Activated gamma-delta T cell treated with anti-CD3 and anti-CD28 coated beads, Interleukin-2, amount 50 U/mL, for 16 hours (primary cell): ENCODE results near the gene LTN1.
"Not testable (repeated sequence)": the region's sequence is repeated elsewhere in the genome, so short reads cannot be mapped to it uniquely, and the experiment has no call there.

Experiments used
- DNase-seq: peaks from one replicate; pipeline ENCODE4 v3.0.0-alpha.2; 2020; ENCODE audit warnings: low read depth

The LTN1 gene

GRCh38 chr21:28979092-28979491 lies 13.6 kb downstream of the LTN1 start:
- no peak for DNase-seq

- no peak for DNase-seq
Measured at GRCh38 chr21:28975397-28975796, 17.3 kb downstream of the LTN1 start.

GRCh38 chr21:28974531-28975227 lies 18.0 kb downstream of the LTN1 start:
- DNase-seq, result no peak

- no peak for DNase-seq
Measured at GRCh38 chr21:28972398-28972797, 20.3 kb downstream of the LTN1 start.

GRCh38 chr21:28971171-28971570 lies 21.5 kb downstream of the LTN1 start:
- DNase-seq, result no peak

- no peak for DNase-seq
Measured at GRCh38 chr21:28963831-28964230, 28.8 kb downstream of the LTN1 start.

GRCh38 chr21:28962465-28962864 lies 30.2 kb downstream of the LTN1 start:
- DNase-seq, result no peak

GRCh38 chr21:28961927-28962326 lies 30.8 kb downstream of the LTN1 start:
- no peak for DNase-seq

GRCh38 chr21:28960245-28960644 lies 32.4 kb downstream of the LTN1 start:
- no peak for DNase-seq

- DNase-seq, result no peak
Measured at GRCh38 chr21:28959367-28960099, 33.1 kb downstream of the LTN1 start.

- DNase-seq, result no peak
Measured at GRCh38 chr21:28953247-28953646, 39.4 kb downstream of the LTN1 start.

GRCh38 chr21:28952686-28953085 lies 40.0 kb downstream of the LTN1 start:
- DNase-seq, result no peak

GRCh38 chr21:28949318-28949717 lies 43.4 kb downstream of the LTN1 start:
- DNase-seq, result no peak

GRCh38 chr21:28944296-28944695 lies 48.4 kb downstream of the LTN1 start:
- DNase-seq, result no peak

GRCh38 chr21:28943631-28944030 lies 49.0 kb downstream of the LTN1 start:
- no peak for DNase-seq

- DNase-seq, result no peak
Measured at GRCh38 chr21:28938726-28939125, 54.0 kb downstream of the LTN1 start.

- no peak for DNase-seq
Measured at GRCh38 chr21:28937737-28938136, 54.9 kb downstream of the LTN1 start.

- DNase-seq, result no peak
Measured at GRCh38 chr21:28936721-28937120, 56.0 kb downstream of the LTN1 start.

- DNase-seq, result no peak
Measured at GRCh38 chr21:28936036-28936435, 56.6 kb downstream of the LTN1 start.

- DNase-seq, result no peak
Measured at GRCh38 chr21:28932717-28933116, 60.0 kb downstream of the LTN1 start.

- not testable (repeated sequence) for DNase-seq
Measured at GRCh38 chr21:28931708-28932372, 60.8 kb downstream of the LTN1 start.

- no peak for DNase-seq
Measured at GRCh38 chr21:28928578-28929420, 63.9 kb downstream of the LTN1 start.
